ENCODE results near the gene DEDD. TPM values are rescaled to one million over a fixed set of nuclear protein-coding genes. Genes with fewer than 3 reads are reported as not detected.
A peak's percentile ranks its signal among the peaks of the same experiment; 100 is the strongest.

DEDD gene
- total RNA-seq, 1 donor from 2014 or later: 34.6 TPM

- no peaks in the 10 kb centered on the region for H3K4me1 Mint-ChIP-seq (ENCODE audit: low read depth, unreplicated experiment)
- TF ChIP-seq, protein P1, sequence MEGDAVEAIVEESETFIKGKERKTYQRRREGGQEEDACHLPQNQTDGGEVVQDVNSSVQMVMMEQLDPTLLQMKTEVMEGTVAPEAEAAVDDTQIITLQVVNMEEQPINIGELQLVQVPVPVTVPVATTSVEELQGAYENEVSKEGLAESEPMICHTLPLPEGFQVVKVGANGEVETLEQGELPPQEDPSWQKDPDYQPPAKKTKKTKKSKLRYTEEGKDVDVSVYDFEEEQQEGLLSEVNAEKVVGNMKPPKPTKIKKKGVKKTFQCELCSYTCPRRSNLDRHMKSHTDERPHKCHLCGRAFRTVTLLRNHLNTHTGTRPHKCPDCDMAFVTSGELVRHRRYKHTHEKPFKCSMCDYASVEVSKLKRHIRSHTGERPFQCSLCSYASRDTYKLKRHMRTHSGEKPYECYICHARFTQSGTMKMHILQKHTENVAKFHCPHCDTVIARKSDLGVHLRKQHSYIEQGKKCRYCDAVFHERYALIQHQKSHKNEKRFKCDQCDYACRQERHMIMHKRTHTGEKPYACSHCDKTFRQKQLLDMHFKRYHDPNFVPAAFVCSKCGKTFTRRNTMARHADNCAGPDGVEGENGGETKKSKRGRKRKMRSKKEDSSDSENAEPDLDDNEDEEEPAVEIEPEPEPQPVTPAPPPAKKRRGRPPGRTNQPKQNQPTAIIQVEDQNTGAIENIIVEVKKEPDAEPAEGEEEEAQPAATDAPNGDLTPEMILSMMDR (IDR thresholded peaks at IDR 0.05; ENCODE audit: partially characterized antibody, unreplicated experiment): no peak
- H3K27me3 Mint-ChIP-seq (ENCODE audit: unreplicated experiment): peaks cover 10% of the 10 kb centered on the region
- H3K9me3 Mint-ChIP-seq (ENCODE audit: unreplicated experiment): peaks cover 2% of the 10 kb centered on the region
- no peaks in the 10 kb centered on the region for H3K36me3 Mint-ChIP-seq (ENCODE audit: unreplicated experiment)
- H3K4me3 Mint-ChIP-seq (ENCODE audit: unreplicated experiment): no peak overlapping the region
- H3K27ac Mint-ChIP-seq (ENCODE audit: unreplicated experiment): no peak overlapping the region
- DNase-seq: no peak
Measured at GRCh38 chr1:161073474-161074121, 58.9 kb downstream of the DEDD start.

GRCh38 chr1:161072751-161073449, 59.6 kb downstream of the DEDD start:
- no peak overlapping the region for H3K4me3 Mint-ChIP-seq (ENCODE audit: unreplicated experiment)
- DNase-seq: no peak
- TF ChIP-seq, protein P1 (IDR thresholded peaks at IDR 0.05; ENCODE audit: partially characterized antibody, unreplicated experiment): no peak
- H3K4me1 Mint-ChIP-seq (ENCODE audit: low read depth, unreplicated experiment): no peaks in the 10 kb centered on the region
- H3K9me3 Mint-ChIP-seq (ENCODE audit: unreplicated experiment): peaks cover 2% of the 10 kb centered on the region
- peaks cover 11% of the 10 kb centered on the region for H3K27me3 Mint-ChIP-seq (ENCODE audit: unreplicated experiment)
- H3K36me3 Mint-ChIP-seq (ENCODE audit: unreplicated experiment): no peaks in the 10 kb centered on the region
- H3K27ac Mint-ChIP-seq (ENCODE audit: unreplicated experiment): no peak overlapping the region

DNA sequence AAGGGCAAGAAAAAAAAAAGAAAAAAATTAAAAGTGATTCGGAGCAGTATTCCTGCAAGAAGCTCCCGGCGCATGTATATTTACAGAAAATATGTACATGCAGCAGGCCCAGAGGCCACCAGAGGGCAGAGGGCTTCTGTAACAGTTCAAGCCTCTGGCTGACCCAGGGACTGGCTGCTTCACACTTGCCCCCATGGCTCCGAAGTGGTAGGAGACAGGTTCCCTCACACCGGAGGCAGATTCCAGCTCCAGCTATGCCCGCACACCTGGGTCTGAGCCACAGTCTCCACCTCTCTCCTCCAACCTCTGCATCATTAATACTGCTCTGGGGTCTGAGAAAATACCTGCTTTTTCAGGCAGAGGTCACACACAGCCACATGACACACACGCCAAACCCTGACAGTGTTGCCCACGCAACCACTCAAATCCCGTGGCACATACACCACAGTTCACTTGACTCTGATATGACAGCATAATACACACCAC, 60.5 kb downstream of the DEDD start:
- peaks cover 2% of the 10 kb centered on the region for H3K9me3 Mint-ChIP-seq (ENCODE audit: unreplicated experiment)
- H3K36me3 Mint-ChIP-seq (ENCODE audit: unreplicated experiment): peaks cover 2% of the 10 kb centered on the region
- TF ChIP-seq, protein P1 (IDR thresholded peaks at IDR 0.05; ENCODE audit: partially characterized antibody, unreplicated experiment): peak; percentile 69
- peaks cover 16% of the 10 kb centered on the region for H3K27me3 Mint-ChIP-seq (ENCODE audit: unreplicated experiment)
- H3K4me1 Mint-ChIP-seq (ENCODE audit: low read depth, unreplicated experiment): no peaks in the 10 kb centered on the region
- no peak overlapping the region for H3K4me3 Mint-ChIP-seq (ENCODE audit: unreplicated experiment)
- H3K27ac Mint-ChIP-seq (ENCODE audit: unreplicated experiment): no peak overlapping the region
- peak; percentile 72 for DNase-seq

Other genes with a start within 250 kb of the DEDD start
- gene ITLN1, start 247.5 kb downstream of the DEDD start, total RNA-seq (ENCODE audit: unreplicated experiment): not detected
- not detected for gene ITLN2, start 177.9 kb downstream of the DEDD start, total RNA-seq (ENCODE audit: unreplicated experiment)
- 7.7 TPM for gene F11R, start 111.5 kb downstream of the DEDD start, total RNA-seq (ENCODE audit: unreplicated experiment)
- gene TSTD1, start 93.7 kb downstream of the DEDD start, total RNA-seq (ENCODE audit: unreplicated experiment): 24.2 TPM
- 158 TPM for gene USF1, start 86.7 kb downstream of the DEDD start, total RNA-seq (ENCODE audit: unreplicated experiment)
- not detected for gene ARHGAP30, start 62.8 kb downstream of the DEDD start, total RNA-seq (ENCODE audit: unreplicated experiment)
- 0.39 TPM for gene NECTIN4, start 43.1 kb downstream of the DEDD start, total RNA-seq (ENCODE audit: unreplicated experiment)
- gene KLHDC9, start 34.3 kb downstream of the DEDD start, total RNA-seq (ENCODE audit: unreplicated experiment): 10.9 TPM
- gene PFDN2, start 14.6 kb downstream of the DEDD start, total RNA-seq (ENCODE audit: unreplicated experiment): 83.7 TPM
- 40.2 TPM for gene NIT1, start 14.6 kb downstream of the DEDD start, total RNA-seq (ENCODE audit: unreplicated experiment)
- gene UFC1, start 21.3 kb upstream of the DEDD start, total RNA-seq (ENCODE audit: unreplicated experiment): 59.2 TPM
- 21.5 TPM for gene USP21, start 26.8 kb upstream of the DEDD start, total RNA-seq (ENCODE audit: unreplicated experiment)
- 53.2 TPM for gene PPOX, start 33.8 kb upstream of the DEDD start, total RNA-seq (ENCODE audit: unreplicated experiment)
- 35.7 TPM for gene B4GALT3, start 44.8 kb upstream of the DEDD start, total RNA-seq (ENCODE audit: unreplicated experiment)
- 12.3 TPM for gene ADAMTS4, start 66.4 kb upstream of the DEDD start, total RNA-seq (ENCODE audit: unreplicated experiment)
- gene NDUFS2, start 69.7 kb upstream of the DEDD start, total RNA-seq (ENCODE audit: unreplicated experiment): 112 TPM
- 1.3 TPM for gene FCER1G, start 82.6 kb upstream of the DEDD start, total RNA-seq (ENCODE audit: unreplicated experiment)
- not detected for gene APOA2, start 91.0 kb upstream of the DEDD start, total RNA-seq (ENCODE audit: unreplicated experiment)
- 20.7 TPM for gene TOMM40L, start 93.4 kb upstream of the DEDD start, total RNA-seq (ENCODE audit: unreplicated experiment)
- gene NR1I3, start 105.5 kb upstream of the DEDD start, total RNA-seq (ENCODE audit: unreplicated experiment): not detected
- 1.1 TPM for gene PCP4L1, start 126.1 kb upstream of the DEDD start, total RNA-seq (ENCODE audit: unreplicated experiment)
- gene MPZ, start 177.3 kb upstream of the DEDD start, total RNA-seq (ENCODE audit: unreplicated experiment): 16.4 TPM
- gene SDHC, start 181.7 kb upstream of the DEDD start, total RNA-seq (ENCODE audit: unreplicated experiment): 170 TPM
- not detected for gene CFAP126, start 235.2 kb upstream of the DEDD start, total RNA-seq (ENCODE audit: unreplicated experiment)